ENCODE data around the gene B4GAT1.
A peak's percentile ranks its signal among the peaks of the same experiment; 100 is the strongest.

The B4GAT1 gene

DNA sequence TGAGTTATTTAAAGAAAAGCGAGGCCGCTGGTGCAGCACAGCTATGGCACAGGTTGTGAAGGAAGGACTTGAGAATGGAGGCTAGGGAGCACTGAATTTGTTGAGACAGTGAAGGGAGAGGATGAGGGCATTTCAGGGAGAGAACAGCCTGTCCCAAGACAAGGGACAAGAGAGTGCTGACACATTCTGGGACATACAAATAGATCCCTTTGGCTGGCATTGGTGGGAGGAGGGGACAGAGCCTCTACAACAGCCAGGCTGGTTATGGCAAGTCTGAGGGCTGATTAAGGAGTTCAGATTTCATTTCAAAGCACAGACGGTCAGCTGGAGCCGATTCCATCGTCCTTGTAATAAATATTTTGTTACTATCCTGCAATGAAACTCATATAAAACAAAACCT lies 25.8 kb upstream of the B4GAT1 start:
- in situ Hi-C loops (cut with HindIII; ENCODE audit: low sequenced_read_pairs) = no loop called here
- TF ChIP-seq, protein P1, sequence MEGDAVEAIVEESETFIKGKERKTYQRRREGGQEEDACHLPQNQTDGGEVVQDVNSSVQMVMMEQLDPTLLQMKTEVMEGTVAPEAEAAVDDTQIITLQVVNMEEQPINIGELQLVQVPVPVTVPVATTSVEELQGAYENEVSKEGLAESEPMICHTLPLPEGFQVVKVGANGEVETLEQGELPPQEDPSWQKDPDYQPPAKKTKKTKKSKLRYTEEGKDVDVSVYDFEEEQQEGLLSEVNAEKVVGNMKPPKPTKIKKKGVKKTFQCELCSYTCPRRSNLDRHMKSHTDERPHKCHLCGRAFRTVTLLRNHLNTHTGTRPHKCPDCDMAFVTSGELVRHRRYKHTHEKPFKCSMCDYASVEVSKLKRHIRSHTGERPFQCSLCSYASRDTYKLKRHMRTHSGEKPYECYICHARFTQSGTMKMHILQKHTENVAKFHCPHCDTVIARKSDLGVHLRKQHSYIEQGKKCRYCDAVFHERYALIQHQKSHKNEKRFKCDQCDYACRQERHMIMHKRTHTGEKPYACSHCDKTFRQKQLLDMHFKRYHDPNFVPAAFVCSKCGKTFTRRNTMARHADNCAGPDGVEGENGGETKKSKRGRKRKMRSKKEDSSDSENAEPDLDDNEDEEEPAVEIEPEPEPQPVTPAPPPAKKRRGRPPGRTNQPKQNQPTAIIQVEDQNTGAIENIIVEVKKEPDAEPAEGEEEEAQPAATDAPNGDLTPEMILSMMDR (IDR thresholded peaks at IDR 0.05; ENCODE audit: low read depth, low read length, missing control alignments) = no peak
- DNase-seq (ENCODE audit: low read depth) = no peak
- no peak overlapping the region for H3K4me3 ChIP-seq (ENCODE audit: low read depth, low read length)

DNA sequence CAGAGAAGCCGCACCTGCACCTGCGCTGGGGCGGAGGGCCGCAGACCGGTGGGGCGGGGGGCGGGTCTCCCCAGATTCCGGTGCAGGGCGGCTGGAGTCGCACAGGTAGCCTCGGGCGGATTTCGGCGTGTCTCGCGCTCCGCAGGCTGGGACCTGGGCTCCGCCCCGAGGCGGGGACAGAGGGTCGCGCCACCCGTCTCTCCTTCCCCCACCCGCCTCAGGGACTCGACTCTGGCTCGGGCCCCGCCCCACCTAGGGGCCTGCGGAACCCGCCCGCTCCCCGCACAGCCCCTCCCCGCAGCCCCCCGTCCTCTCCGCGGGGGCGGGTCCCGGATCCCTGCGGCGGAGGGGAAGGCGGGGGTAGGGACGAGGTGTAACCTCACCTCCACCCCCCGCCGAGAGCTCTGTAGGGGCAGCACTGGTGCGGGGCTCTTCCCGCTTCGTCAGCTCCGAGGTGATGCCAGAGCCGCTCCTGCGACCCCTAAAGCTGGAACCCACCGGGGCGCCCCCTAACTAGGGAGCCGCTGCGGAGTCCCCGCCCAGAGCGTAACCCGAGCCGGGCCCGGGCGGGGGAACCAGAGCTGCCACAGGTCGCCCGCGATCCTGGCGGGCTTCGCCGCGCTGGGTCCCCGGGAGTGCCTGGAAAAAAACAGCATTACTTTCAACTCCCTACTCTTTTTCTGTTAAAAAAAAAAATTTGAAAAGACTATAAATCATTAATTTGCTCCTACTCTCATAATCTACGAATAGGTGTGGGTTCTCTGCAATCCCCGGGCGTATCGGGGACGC lies 24.4 kb upstream of the B4GAT1 start, which contains the start of gene SLC29A2:
TSS of gene SLC29A2 (minus strand) at position 134 of the 789 bp plus-strand sequence. CDS start 169 bp downstream, outside the sequence.
- peak within 1 kb of the TSS; percentile 61 for H3K4me3 ChIP-seq (ENCODE audit: low read depth, low read length)
- in situ Hi-C loops (cut with HindIII; ENCODE audit: low sequenced_read_pairs) = no loop called here
- TF ChIP-seq, protein P1 (IDR thresholded peaks at IDR 0.05; ENCODE audit: low read depth, low read length, missing control alignments) = no peak
- no peak for DNase-seq (ENCODE audit: low read depth)

DNA sequence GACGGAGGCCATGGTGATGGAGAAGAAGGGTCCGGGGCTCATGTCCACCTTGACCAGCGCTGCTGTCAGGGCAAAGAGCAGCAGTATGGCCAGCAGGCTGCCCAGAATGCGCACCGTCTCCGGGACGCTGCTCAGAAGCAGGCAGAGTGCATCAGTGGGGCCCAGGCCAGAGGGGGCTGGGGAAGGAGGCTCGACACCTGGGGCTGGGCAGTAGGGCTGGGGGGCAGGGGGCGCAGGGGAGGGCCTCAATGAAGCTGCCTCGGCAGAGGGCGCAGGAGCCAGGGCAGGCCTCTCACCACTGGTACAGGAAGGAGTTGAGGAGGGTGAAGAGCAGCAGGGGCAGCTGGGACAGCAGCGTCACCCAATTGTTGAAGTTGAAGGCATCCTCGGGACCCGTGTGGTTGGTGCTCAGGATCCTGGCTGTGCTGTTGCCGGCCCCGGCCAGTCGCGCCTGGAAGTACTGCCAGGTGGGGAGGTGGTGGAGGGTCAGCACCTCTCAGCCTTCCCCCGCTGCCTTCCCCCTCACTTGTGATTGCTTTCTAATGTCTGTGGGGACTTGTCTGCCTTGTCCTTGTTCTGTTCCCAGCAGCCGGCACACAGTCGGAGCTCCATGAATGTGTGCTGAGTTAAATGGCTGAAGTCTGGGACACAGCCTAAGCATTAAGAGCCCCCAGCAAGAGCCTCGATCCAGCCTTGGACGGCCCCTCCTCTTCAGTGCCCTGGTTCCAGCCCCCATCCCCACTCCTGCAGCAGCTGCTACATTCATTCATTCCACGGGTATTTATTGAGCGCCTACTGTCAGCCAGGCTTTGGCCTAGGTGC lies 21.9 kb upstream of the B4GAT1 start:
- DNase-seq (ENCODE audit: low read depth) = no peak
- H3K4me3 ChIP-seq (ENCODE audit: low read depth, low read length) = no peak overlapping the region
- in situ Hi-C loops (cut with HindIII; ENCODE audit: low sequenced_read_pairs) = no loop called here
- TF ChIP-seq, protein P1 (IDR thresholded peaks at IDR 0.05; ENCODE audit: low read depth, low read length, missing control alignments) = no peak

DNA sequence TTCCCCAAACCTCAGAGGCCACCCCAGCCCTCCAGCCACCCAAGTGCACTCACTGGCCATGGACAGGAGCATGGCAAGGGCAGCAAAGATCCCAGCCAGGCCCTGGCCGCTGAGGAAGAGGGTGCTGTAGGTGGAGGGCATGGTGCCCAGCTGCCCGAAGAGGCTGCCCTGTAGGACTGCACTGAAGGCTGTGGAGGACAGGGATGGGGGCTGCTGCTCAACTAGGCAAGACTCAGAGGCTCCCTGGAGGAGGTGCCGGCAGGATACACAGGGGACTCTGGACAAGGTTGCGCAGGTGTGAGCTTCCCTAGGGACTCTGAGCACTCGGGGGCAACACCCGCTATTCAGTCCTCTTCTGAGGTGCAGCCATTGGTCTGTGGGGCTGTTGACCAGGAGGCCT lies 21.1 kb upstream of the B4GAT1 start:
- DNase-seq (ENCODE audit: low read depth) = no peak
- TF ChIP-seq, protein P1 (IDR thresholded peaks at IDR 0.05; ENCODE audit: low read depth, low read length, missing control alignments) = no peak
- in situ Hi-C loops (cut with HindIII; ENCODE audit: low sequenced_read_pairs) = no loop called here
- H3K4me3 ChIP-seq (ENCODE audit: low read depth, low read length) = no peak overlapping the region

DNA sequence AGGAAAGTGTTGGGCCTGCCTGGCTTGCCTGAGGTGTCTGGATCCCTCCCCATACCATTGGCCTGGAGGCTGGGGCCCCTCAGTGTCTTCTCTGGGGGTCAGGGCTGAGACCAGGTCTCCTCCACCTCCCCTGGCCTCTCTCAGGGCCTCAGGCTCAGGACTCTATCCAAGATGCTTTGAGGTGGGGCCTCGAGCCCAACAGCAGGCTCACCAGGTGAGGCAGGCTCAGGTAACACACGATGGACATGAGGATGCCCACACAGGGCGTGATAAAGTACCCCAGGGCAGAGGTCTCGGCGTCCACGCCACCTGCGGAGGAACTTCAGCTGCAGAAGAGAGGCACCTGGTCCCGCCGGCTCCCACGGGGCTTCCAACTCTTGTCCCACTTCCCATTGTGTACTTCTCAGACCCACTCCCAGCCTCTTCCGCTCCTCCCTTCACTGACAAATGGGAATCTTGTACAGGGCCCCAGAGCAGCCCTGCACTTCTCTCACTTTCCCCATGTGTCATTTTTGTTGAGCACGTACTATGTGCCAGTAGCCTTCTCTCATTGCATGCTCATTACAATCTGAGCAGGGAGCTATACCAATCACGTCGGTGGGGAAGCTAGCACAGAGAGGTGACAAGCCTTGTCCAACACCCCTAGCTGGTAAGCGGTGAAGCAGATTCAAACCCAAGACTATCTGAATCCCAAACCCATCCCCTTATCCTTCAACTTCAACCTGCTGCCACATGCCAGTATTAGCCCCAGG lies 20.3 kb upstream of the B4GAT1 start:
- in situ Hi-C loops (cut with HindIII; ENCODE audit: low sequenced_read_pairs) = no loop called here
- TF ChIP-seq, protein P1 (IDR thresholded peaks at IDR 0.05; ENCODE audit: low read depth, low read length, missing control alignments) = no peak
- no peak overlapping the region for H3K4me3 ChIP-seq (ENCODE audit: low read depth, low read length)
- DNase-seq (ENCODE audit: low read depth) = no peak

DNA sequence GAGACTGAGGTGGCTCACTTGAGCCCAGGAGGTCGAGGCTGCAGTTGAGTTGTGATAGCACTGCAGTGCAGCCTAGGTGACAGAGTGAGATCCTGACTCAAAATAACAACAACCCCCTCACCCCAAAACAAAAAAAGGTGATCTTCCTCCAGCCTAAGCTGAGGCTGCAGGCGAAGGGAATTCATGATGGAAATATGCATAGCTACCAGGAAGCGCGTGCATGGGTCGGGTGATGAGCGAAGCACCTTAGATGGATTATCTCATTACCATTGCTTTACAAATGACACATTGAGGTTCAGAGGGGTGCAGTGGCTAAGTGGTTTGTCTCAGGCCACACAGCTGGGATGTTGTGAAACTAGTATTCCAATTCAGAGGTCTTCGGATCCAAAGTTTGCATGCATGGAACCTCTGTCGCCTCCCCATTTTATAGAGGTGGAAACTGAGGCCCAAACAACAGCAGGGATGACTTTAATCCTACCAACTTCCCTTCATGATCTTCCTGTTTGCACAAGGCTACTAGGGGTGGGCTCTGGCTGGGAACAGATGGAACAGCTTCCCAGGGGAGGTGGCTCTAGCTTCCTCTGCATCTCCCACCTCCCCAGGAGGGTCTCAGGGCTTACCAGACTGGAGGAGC lies 19.5 kb upstream of the B4GAT1 start:
- H3K4me3 ChIP-seq (ENCODE audit: low read depth, low read length) = no peak overlapping the region
- TF ChIP-seq, protein P1 (IDR thresholded peaks at IDR 0.05; ENCODE audit: low read depth, low read length, missing control alignments) = no peak
- in situ Hi-C loops (cut with HindIII; ENCODE audit: low sequenced_read_pairs) = no loop called here
- DNase-seq (ENCODE audit: low read depth) = no peak
